GM18909 (cell line): ENCODE results near the gene GBX2.

ENCODE experiments used
- ATAC-seq: cut with Tn5 transposase; IDR thresholded peaks from one replicate; pipeline ENCODE4 v1.9.1; 2021; ENCODE audit warnings: mild to moderate bottlenecking; ENCODE audit not compliant: unreplicated experiment, poor library complexity

Gene GBX2

DNA sequence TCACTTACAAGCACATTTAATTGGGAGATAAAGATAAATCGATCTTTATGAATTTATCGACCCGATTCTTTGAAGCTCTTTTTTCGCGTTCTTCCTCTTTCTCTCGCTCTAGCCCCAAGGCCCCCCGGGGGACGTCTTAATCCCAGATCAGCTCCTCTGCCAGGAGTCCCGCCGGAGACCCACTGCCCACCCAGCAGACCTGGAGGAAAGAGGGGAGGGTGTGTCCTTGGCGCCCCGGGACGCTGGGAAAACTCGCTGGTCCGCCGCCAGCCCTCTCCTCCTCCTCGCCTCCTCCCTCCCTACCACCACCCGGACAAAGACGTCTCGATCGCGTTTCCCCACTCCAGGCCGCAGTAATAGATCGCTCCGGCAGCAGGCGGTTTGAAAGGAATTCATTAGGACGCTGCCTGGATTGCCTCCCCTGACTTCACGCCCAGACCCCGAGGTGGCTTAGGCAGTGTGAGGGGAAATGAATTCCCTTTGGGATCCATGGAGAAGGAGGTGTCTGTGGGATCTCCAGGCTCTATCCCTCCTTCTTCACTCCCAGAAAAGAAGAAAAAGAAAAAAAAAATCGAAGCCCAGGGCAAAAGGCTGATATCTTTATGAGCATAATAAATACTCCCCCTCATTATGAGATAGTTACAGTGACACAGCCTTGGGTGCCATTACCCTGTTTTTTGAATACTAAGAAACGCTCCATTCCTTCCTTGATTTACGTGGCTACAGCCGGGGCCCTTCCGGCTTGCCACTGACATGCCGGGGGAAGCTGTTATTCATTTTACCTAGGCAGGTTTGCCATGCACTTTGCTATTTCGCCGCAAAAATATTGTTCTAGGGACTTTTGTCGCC lies 1.8 kb upstream of the GBX2 start:
- no peak for ATAC-seq

DNA sequence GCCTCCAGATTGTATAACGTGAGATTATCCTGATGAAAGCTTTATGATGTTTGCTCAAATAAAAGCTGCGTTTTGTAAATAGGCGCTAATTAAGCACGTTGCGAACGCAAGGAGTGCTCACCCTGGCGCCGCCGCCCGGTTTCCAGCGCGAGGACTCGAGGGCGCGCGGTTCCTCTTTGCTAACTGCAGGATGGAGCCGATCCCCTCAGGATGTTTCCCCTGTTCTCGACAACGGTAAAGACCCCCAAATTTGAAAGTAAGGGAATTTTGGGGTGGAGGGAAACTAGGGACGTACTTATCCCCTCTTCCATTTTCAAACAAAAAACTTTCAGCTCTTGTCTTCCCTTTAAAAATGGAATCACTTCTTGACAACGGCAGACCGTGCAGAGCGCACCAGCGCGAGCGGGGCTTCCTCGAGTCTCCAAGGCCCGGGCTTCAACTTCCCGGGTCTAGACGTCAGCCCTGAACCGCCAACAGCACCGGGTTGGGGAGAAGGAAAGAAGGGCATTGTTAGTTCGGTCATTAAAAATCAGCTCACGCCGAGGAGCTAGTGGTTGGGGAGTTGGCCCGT lies 1.1 kb upstream of the GBX2 start:
- no peak for ATAC-seq

DNA sequence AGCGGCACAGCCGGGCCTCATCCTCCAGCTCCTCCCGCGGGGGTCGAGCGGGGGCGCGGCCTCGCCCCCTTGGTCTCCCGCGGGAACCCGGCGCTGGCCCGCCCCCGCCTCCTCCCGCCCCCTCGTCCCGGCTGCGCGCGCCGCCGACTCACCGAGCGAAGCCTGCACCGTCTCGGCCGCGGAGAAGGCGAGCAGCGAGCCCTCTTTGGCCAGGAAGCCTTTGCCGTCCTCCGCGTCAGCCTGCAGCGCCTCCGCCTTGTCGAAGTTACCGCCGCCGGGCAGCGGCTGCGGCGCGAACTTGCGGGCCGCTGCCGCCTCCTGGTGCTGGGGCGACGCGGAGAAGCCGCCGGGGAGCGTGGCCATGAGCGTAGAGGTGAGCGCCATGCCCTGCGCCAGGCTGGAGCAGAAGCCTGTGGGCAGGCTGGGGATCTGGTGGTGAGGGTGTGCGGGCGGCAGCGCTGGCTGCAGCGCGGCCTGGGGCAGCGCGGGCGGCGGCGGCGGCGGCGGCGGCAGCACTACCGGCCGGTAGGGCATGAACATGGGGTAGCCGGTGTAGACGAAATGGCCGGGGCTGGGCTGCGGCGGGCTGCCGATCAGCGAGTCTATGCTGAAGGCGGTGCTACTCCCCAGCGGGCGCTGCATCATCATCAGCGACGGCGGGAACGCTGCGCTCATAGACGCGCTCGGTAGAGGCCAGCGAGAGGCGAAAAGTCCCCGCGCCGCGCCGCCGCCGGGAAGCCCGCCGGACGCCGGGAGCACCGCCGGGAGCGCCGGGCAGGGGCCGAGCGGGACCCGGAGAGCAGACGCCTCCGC lies 683 bp downstream of the GBX2 start:
- no peak for ATAC-seq

DNA sequence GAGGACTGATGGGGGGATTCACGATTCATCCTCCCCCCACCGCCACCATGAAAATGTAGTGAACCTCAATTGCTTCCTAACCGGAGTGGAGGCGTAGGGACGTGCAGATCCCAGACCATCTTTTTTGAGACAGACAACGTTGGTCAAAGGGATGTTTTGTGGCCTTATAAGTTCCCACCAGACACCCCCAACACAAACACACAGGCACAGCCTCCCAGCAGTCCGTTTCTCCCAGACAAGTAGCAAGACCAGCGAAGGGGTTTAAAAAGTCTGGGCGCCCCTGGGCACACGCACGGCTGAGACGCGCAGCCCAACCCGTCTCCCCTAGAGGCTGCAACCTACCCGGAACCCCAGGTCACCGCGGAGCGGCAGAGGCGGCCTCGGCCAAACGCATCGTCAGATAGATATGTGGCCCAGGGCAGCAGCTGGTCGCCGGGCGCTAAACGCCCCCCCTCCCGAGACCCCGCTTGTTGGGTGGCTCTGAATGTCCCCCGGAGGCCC lies 1.3 kb downstream of the GBX2 start:
- ATAC-seq, result no peak

DNA sequence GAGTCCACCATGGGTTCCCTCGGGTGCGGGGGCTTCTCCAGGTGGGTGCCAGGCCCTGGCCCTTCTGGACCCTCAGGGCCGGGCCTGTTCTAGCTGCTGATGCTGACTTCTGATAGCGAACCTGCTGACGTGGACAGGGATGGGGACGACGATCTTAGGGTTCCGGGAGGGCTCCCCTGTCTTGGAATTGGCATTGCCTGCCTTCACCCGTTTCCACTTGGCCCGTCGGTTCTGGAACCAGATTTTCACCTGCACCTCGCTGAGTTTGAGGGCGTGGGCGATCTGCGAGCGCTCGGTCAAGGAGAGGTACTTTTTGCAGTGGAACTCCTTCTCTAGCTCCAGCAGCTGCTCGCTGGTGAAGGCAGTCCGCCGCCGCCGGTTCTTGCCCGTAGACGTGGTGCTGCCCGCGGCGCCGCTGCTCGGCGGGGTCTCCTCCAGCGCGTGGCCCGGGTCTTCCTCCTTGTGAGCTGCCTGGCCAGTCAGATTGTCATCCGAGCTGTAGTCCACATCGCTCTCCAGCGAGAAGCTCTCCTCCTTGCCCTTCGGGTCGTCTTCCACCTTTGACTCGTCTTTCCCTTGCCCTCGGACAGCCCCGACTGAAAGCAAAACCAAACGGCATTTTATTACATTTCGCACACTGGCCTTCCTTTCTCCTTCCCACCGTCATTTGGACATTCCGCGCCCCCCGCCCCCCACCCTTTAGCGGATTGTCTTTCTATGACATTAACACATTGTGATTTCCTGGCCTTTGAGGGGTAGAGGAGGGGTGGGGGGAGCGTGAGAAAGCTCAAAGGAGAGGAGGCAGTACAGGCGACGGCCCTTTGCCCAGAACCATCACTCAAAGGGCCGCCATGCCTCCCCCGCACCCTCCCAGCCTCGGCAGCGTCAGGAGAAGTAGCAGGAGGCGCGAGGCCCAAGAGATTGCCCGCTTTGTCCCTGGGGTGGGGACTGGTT lies 2.1 kb downstream of the GBX2 start:
- ATAC-seq, result no peak

DNA sequence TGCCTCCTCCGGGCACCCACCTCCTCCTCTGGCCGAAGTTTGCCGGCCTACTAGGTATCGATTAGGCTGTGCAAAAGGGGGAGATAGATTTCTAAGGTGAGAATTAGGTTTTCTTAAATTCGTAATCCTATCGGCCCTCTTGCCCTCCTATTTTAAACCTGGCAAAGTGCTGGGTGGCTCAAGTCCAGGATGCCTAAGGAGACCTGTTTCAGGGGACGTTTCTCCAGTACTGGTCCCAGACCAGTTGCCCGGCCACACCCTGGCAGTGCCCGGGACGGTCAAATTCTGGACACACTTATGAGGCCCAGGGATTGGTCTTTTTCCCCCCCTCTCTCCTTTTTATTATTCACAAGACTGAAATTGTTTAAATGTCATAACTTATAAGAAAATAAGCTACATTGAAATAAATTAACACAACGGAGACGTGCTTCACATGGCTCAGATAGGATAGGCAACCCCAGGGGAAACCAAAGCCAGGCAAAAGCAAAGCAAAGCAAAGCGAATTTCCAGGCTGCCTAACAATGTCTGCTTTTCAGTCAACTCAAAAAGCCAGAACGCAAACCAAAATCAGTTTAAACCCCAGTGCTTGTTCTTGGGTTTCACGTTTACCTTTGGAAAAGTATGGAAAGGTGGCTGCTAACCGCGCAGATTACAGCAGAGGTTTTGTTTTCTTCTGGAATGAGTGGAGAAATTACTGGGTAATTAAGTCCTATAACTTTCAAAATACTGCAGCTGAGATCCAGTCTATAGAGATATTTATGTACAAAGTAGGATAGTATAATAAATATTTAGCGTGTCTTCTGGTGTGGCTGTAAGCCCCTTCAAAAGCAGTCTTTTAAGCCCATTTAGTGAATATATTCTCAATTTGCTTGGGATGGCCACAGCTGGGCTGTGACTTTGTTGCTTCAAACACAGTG lies 3.0 kb downstream of the GBX2 start:
- ATAC-seq, result no peak

DNA sequence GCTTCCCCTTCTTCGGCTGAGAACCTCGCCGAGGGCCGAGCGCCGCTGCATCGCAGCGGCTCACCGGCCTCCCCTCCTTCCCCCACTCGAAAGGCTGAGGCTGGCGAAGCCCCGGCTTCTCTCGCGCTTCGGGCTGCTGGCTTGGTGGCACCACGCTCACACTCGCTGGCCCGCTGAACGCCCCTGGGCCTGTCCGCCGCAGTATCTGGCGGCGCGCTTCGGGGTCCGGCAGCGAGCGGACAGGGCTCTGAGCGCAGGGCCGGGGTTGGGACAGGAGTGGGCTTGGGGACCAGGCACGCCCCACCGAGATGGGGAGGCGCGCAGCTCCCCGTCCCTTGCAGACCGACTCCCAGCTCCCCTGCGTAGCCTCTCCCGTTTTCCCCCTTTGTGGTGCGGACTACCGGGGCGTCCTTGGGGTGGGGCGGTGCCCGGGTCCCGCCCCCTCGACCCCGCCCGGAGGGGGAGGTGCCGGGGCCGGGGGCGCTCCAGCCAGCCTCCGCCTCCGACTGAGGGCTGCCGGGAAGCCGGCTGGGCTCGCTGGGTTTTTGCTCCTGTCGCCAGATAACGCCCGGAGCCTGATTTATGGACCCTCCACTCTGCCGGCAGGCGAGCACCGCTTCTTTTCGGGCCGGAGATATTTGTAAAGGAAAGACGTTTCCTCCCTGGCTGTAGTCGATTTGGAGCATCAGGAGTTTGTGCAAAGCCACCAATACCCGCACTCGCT lies 3.8 kb downstream of the GBX2 start:
- no peak for ATAC-seq

DNA sequence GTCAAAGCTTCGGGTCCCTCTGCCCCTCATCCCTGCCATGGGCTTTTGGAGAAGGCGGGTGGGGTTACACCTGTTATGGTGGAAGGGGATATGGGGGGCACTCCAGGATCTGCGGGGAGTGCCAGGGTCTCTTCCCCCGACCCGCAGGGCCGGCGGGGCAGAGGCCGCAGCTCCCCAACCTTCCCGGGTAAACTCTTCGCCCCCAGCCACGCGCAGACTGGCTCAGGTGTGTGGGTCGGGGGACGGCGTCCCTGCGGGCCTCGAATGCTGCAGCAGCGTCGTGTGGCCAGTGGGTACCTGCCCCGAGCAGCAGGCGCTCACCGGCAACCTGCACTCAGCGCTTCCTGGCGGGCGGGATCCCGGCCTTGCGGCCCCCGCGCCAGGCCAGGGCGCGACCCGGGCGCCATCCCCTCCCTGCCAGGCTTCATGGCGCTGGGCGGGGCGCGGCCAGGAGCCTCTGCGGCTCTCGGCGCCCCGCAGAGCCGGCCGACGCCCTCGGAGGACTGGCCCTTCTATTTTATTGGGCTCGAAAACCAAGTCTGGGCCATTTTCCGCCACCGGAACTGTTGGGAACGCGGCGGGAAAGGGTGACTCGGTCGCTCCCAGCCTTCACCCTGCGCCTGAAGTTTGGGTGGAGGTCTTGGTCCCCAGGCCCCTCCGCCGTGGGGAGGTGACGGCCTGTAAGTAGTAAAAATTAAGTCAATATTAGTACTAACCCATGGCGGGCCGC lies 4.5 kb downstream of the GBX2 start:
- ATAC-seq, result no peak

DNA sequence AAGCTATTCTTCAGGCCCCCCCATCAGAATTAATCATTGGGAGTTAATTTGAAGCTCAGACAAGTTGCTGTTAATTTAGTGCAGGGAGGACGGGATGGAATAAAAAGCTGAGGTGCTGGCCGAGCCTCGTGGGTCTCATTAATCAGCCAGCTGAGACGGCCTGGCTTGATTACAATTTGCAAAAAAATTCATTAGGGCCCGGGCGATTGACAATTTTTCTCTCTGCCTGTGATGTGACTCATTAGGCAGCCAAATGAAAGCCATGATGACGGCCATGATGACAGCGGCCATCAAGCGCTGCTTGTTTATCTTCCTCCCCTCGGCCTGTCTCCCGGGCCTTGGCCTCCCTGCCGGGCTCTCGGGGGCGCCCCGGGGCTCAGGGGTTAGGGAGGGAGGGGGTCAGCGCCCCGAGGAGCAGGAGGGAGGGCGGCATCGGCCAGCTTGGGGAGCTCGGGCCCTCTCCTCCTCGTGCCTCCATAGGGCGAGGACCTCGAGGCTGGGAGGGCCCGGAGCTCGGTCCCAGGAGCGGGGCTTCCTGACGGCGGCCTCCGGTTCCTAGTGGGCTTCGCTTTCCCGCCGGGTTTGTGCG lies 5.2 kb downstream of the GBX2 start:
- no peak for ATAC-seq

DNA sequence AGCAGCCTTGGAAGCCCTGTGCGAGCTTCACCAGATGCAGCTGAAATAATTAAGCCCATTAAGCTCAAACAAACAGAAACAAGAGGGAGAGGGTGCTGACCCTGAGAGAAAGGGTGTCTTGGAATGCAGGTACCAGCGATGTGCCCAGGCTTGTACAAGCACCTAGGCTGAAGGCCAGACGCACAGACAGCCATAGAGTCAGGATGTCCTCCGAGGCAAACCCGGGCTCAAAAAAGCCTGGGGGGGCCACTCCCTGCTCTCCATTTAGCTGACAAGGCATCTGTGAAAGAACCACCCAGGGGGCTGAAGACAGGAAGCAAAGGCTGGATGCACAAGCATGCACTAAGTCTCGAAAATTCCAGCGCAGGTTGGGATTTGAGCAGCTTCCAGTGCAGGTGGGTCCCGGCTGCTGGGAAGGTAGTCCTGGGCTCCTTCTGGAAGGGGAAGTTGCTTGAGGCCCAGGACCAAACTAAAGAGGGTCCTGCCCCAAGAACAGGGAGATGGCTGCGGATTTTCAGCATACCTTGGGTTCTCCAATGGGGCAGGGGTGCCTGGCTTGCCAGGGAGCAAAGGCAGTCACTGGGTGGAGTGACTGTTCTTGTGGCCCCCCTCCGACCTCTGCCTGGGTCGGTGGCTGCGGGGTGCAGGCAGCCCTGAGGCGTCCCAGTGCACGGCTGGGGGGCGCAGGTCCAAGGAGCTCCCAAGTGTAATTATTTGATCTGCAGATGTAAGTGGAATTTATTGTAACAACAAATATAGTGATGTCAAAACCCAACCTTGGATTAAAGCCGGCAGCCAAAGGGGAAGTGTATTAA lies 5.9 kb downstream of the GBX2 start:
- ATAC-seq, result no peak

DNA sequence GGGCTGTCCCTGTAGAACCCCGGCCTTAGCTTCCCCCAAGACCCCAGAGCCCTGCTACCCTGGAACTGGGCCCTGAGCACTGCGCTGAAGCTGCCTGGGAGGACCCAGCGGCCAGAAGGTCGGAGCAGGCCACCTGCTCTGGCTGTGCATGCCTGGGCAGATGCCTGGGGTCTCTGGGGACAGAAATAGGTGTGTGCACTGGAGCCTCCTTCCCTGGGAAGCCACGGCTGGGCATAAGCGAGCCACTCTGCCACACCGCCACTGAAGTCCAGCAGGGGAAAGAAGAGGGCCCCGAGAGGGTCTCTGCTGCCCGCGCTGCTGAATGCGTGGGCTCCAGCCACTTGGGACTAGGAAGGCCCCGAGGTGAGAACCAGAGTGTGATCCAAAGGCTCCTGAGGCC lies 6.7 kb downstream of the GBX2 start:
- ATAC-seq, result no peak

DNA sequence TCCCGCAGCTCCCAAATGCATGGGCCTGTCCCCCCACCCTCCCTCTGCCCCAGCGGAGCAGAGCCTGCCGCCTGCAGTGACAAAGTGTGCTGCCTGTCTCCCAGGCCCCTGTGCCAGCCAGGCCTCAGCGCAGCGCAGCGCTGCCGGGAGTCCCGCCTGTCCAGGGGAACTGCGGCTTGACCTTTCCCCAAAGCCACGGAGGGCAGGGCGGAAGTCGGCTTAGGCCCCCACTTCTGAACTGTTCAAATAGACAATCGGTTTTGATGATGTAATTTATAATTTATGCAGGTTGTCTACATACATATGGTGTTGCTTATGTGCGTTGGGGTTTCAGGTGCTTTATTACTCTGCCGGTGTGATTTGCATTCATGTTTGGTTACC lies 7.1 kb downstream of the GBX2 start:
- no peak for ATAC-seq

DNA sequence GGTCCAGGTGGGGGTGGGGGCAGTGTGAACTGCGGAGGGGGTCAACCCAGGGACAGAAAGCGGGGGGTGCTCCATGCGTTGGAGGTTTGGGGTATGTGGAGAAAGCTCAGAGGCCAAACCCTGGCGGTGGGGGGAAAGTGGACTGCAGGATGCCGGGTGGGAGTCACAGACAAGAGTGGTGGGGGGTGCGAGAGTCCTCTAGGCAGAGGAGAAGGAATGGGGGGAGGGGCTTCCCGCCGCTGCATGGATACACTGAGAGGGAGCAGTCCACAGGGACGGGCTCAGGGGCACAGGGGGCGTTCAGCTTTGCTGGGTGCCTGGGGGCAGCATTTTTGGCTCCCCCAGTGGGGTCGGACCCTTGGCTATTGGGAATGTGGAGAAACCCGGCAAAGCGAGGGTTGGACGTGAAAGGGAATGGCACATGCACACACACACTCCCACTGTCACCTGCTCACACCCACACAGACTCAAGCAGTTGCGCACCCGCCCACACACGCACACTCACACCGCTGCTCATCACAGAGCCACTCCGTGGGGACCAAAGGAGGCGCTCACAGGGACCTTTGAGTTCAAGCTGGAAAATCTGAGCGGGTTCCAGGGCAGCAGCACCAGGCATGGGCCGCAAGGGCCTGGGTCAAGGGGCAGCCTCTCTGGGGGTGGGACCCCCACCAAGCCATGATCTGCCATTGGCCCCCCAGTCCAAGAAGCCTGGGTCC lies 7.7 kb downstream of the GBX2 start:
- no peak for ATAC-seq

DNA sequence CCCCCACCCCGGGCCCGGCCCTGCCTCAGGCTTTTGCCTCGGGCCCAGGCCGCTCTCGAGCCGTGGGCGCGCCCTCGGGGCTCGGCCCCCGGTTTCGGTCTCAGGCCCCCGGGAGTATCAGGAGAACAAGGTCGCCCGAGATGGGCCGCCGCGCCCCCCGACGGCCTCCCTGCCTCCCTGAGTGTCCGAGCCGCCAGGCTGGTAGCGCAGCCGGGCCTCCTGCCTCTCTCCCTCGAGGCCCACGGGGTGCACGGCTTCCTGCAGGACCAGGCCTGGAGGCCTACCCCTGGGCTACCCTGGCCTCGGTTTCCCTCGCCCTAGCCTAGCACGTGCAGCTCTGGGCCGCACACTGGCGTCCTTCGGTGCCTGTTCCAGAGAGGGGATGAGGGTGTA lies 8.4 kb downstream of the GBX2 start:
- ATAC-seq, result no peak

DNA sequence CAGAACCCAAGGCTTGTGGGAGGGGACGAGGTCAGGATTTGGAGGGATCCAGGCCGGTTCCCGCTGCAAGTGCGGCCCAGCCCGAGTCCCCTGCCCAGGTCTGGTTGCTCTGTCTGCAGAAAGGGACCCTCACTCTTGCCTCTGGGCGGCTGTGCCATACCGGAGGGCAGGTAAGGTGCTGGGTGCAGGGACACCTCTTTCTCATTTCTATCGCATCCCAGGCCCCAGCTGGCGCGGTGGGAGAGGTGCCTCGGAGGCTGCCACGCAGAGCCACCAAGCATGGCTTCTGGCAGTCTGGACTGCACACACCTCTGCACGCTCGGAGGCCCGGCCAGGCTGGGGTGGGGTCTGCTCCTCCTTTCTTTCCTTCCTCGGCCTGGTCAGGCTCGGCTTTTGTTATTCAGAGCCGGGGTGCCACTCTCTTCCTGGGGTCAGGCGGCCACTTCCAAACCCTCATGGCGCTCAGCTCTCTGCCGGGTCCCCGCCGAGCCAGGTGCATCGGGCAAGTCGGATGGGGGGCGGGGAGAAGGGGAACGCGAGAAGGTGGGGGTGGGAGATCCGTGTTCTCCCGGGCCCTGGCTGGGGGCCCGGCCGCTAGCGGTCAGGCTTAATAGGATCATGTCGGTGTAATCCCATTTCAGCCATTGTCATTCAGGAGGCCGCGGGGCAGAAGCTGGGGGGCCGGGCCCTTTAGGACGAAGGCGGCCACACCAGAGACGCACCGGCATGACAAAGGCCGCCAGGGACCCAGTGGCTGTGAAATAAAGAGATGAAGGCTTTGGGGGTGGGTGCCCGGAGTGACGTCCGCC lies 9.0 kb downstream of the GBX2 start:
- ATAC-seq, result no peak
